Suprapubic skin (tissue), 4 donors: Measurements from ENCODE around the gene SETD4. TPM values are rescaled to one million over a fixed set of nuclear protein-coding genes. Genes with fewer than 3 reads are reported as not detected.
A peak's percentile ranks its signal among the peaks of the same experiment; 100 is the strongest.
"Not testable (repeated sequence)": the region's sequence is repeated elsewhere in the genome, so short reads cannot be mapped to it uniquely, and the experiment has no call there.

Experiments used
- DNase-seq, 2 donors: peaks; one replicate each; pipeline ENCODE4 v3.0.0-alpha.2; 2019; ENCODE audit warnings: low spot score in 2 of 2
- H3K27ac ChIP-seq: fragments of 200-600 bp; sonication (generic); one replicate; pipeline ENCODE4 v1.5.1; 2019
- H3K27me3 ChIP-seq: fragments of 200-600 bp; sonication (generic); one replicate; pipeline ENCODE4 v1.5.1; 2019
- H3K36me3 ChIP-seq: fragments of 200-600 bp; sonication (generic); one replicate; pipeline ENCODE4 v1.5.1; 2019
- H3K4me1 ChIP-seq: fragments of 200-600 bp; sonication (generic); one replicate; pipeline ENCODE4 v1.5.1; 2019
- H3K4me3 ChIP-seq: fragments of 200-600 bp; sonication (generic); one replicate; pipeline ENCODE4 v1.5.1; 2019; ENCODE audit warnings: mild to moderate bottlenecking
- H3K9me3 ChIP-seq: fragments of 200-600 bp; sonication (generic); one replicate; pipeline ENCODE4 v1.5.1; 2019
- CTCF ChIP-seq, 2 donors: fragments of 200-600 bp in 1 of 2; fragments of 450-650 bp in 1 of 2; sonication (generic) in 1 of 2; IDR thresholded peaks; one replicate each; pipeline ENCODE4 v1.5.1; 2016 to 2019; ENCODE audit warnings: antibody characterized with exemption in 2 of 2, mild to moderate bottlenecking in 1 of 2, moderate library complexity in 1 of 2
- EP300 ChIP-seq: sonication (generic); formaldehyde crosslinking; IDR thresholded peaks from one replicate; pipeline ENCODE4 v1.6.1; 2017; ENCODE audit warnings: antibody characterized with exemption
- POLR2A ChIP-seq, 2 donors: fragments of 450-650 bp; IDR thresholded peaks; one replicate each; pipeline ENCODE4 v1.6.1; 2017; ENCODE audit warnings: antibody characterized with exemption in 2 of 2, mild to moderate bottlenecking in 2 of 2, moderate library complexity in 2 of 2
- POLR2AphosphoS5 ChIP-seq, 3 donors: sonication (generic); formaldehyde crosslinking; IDR thresholded peaks; one replicate each; pipeline ENCODE4 v1.6.1; 2017; ENCODE audit warnings: antibody characterized with exemption in 3 of 3
- WGBS: methylation state at CpG from one replicate; pipeline ENCODE4 v1.1.5; 2018; 5-methylcytosine and 5-hydroxymethylcytosine counted together
- total RNA-seq, 4 donors: library from RNA; depleted of rRNA; stranded (reverse); fragments of >200 nt; gene quantifications; one replicate each; pipeline ENCODE4 v1.1.0, GENCODE V29; 2016

SETD4 gene
- total RNA-seq, 4 donors from 2014 or later = 20.8 to 80.9 (median 26.5) TPM

GRCh38 chr21:36077758-36078157 lies 17.4 kb upstream of the SETD4 start:
- Histone ChIP-seq H3K4me3 (no peak overlapping the region), H3K4me1 (peaks cover 62% of the 10 kb centered on the region), H3K27me3 (no peaks in the 10 kb centered on the region), H3K27ac (no peak overlapping the region), H3K9me3 (no peaks in the 10 kb centered on the region), H3K36me3 (no peaks in the 10 kb centered on the region)
- DNase-seq = no peak
- 56% methylated on average over 8 of the region's 9 CpGs for WGBS
- TF ChIP-seq POLR2A (IDR thresholded peaks at IDR 0.05) = no peak
- no peak for TF ChIP-seq POLR2AphosphoS5 (IDR thresholded peaks at IDR 0.05)
- no peak for TF ChIP-seq CTCF (IDR thresholded peaks at IDR 0.05)
- no peak for TF ChIP-seq EP300

DNA sequence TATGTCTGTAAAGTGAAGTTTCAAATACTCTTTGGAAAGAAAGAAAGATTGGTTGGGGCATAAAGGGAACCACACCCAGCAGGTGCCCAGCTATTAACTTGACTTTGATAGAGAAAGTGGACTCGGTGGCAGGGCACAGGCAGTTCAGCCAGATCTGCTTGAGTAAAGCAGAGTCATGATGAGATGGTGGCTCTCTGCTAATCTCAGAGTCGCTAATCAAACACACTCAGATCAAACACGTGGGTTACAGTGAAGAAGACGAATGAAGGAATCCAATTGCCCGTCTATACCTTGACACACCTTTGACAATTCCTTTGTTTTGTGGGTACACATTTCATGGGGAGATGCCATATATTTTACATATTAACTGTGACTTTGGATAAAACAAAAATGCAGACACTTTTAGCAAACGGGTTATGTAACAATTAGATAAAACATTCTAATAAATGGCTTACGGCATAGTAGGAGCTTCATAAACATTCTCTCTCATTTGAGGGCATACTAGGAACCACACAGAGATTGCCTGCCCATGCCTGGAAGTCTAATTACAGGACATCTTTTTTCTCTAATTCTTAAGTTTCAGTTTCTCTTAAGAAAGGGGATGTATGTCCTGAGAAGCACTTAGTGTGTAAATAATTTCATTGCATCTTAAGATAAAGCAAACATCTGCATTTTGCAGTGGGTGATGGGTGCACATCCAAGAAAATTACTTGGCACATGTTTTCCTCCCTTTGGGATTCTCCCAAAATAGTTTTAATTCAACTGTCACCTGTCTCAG lies 16.7 kb upstream of the SETD4 start:
- Histone ChIP-seq H3K36me3 (peaks cover 6% of the 10 kb centered on the region), H3K27me3 (no peaks in the 10 kb centered on the region), H3K27ac (no peak overlapping the region), H3K4me3 (no peak overlapping the region), H3K9me3 (no peaks in the 10 kb centered on the region), H3K4me1 (peaks cover 68% of the 10 kb centered on the region)
- 51% methylated on average over 7 of the region's 7 CpGs for WGBS
- TF ChIP-seq POLR2A (IDR thresholded peaks at IDR 0.05) = no peak
- DNase-seq = no peak

DNA sequence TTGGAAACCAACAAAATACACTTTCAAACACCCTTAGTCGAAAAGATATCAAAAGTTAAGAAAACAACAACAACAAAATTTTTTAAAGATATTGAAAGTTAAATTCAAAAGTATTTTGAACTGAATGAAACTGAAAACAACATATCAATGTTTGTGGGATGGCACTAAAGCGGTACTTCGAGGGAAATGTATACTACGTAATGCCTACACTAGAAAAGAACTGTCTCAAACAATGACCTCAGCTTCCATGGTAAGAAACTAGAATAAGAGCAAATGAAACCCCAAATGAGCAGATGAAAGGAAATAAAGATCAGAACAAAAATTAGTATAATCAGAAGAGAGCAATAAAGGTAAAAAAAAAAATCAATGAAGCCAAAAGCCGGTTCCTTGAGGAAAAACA lies 15.6 kb upstream of the SETD4 start:
- Histone ChIP-seq H3K36me3 (peaks cover 11% of the 10 kb centered on the region), H3K9me3 (no peaks in the 10 kb centered on the region), H3K27ac (peak overlapping the region; percentile 59), H3K27me3 (no peaks in the 10 kb centered on the region), H3K4me3 (no peak overlapping the region), H3K4me1 (peaks cover 77% of the 10 kb centered on the region)
- WGBS = 83% methylated on average over 5 of the region's 5 CpGs
- TF ChIP-seq EP300 (no peak), POLR2AphosphoS5 (IDR thresholded peaks at IDR 0.05) (no peak), CTCF (IDR thresholded peaks at IDR 0.05) (no peak), POLR2A (IDR thresholded peaks at IDR 0.05) (no peak)
- no peak for DNase-seq

- H3K9me3 ChIP-seq = no peaks in the 10 kb centered on the region
- peaks cover 80% of the 10 kb centered on the region for H3K4me1 ChIP-seq
- H3K27ac ChIP-seq = peak overlapping the region; percentile 59
- H3K27me3 ChIP-seq = no peaks in the 10 kb centered on the region
- H3K4me3 ChIP-seq = no peak overlapping the region
- no peak for TF ChIP-seq POLR2A (IDR thresholded peaks at IDR 0.05)
- no peak for DNase-seq
- peaks cover 11% of the 10 kb centered on the region for H3K36me3 ChIP-seq
- WGBS = 40% methylated on average over 3 of the region's 3 CpGs
Measured at GRCh38 chr21:36075171-36075570, 14.8 kb upstream of the SETD4 start.

DNA sequence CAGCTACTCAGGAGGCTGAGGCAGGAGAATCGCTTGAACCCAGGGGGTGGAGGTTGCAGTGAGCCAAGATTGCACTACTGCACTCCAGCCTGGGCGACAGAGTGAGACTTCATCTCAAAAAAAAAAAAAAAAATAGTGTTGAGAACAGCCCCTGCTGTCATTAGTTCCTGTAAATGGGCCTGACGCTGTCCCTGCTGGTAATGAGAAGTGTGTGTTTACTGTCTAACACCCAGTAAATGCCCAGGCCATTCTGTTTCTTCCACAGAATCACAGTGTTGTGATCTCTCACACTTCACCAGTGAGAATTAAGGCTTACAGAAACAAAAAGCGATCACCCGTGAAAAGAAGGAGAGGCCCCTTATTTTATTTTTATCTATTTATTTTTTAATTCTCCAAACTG lies 13.6 kb upstream of the SETD4 start:
- WGBS = 63% methylated on average over 5 of the region's 5 CpGs
- not testable (repeated sequence) for DNase-seq, H3K27me3 ChIP-seq, H3K4me3 ChIP-seq, H3K9me3 ChIP-seq
- peak overlapping the region; percentile 86 for H3K27ac ChIP-seq
- peaks cover 11% of the 10 kb centered on the region for H3K36me3 ChIP-seq
- H3K4me1 ChIP-seq = peaks cover 75% of the 10 kb centered on the region

- no peak for TF ChIP-seq POLR2A (IDR thresholded peaks at IDR 0.05)
- TF ChIP-seq POLR2AphosphoS5 (IDR thresholded peaks at IDR 0.05) = no peak
- no peak for TF ChIP-seq EP300
- TF ChIP-seq CTCF (IDR thresholded peaks at IDR 0.05) = no peak
- Histone ChIP-seq H3K27me3 (no peaks in the 10 kb centered on the region), H3K36me3 (peaks cover 11% of the 10 kb centered on the region), H3K4me3 (peak overlapping the region; percentile 81), H3K4me1 (peaks cover 72% of the 10 kb centered on the region), H3K27ac (peak overlapping the region; percentile 86), H3K9me3 (no peaks in the 10 kb centered on the region)
- WGBS = 33% methylated on average over 3 of the region's 3 CpGs
- DNase-seq = no peak
Measured at GRCh38 chr21:36073181-36073580, 12.9 kb upstream of the SETD4 start.
